A549 (cell line): ENCODE data around the gene DARS1. TPM values are rescaled to one million over a fixed set of nuclear protein-coding genes. Genes with fewer than 3 reads are reported as not detected.

ENCODE experiments used
- ATAC-seq, 2 experiments: fragments of 200-7000 bp in 1 of 2; fragments of >200 bp in 1 of 2; cut with Nextera tagmentation in 1 of 2; cut with Tn5 transposase in 1 of 2; 3 replicates each; pipeline versions ENCODE4 v1.8.0 to v1.9.1; 2018 to 2020; ENCODE audit warnings: mild to moderate bottlenecking in 1 of 2, moderate library complexity in 1 of 2
- CTCF ChIA-PET: fragments of 300-600 bp; sonication (Branson Sonifier 250); formaldehyde crosslinking; extraction: SDS; loops from one replicate; lab custom pipeline; 2021; ENCODE audit warnings: antibody characterized with exemption, inconsistent platforms; lab: Yijun Ruan, JAX
- POLR2A ChIA-PET: fragments of 350-600 bp; formaldehyde crosslinking; extraction: SDS; loops from one replicate; lab custom pipeline; 2021; ENCODE audit warnings: antibody characterized with exemption, inconsistent platforms; lab: Yijun Ruan, JAX
- DNase-seq, 2 experiments: peaks; one replicate each; pipeline versions ENCODE4 v3.0.0 to v3.0.0-alpha.2; 2011 to 2016; ENCODE audit warnings: low read depth in 1 of 2, low spot score in 1 of 2
- FAIRE-seq: peaks from 2 replicates; lab custom pipeline; 2011; peaks lifted over from hg19 to GRCh38; lab: Jason Lieb, UNC
- H3K27ac ChIP-seq, 2 experiments: fragments of >200 bp; sonication (Bioruptor Twin); formaldehyde crosslinking; 3 replicates each; pipeline ENCODE4 v1.5.1; 2016 to 2017
- H3K4me1 ChIP-seq: fragments of >200 bp; sonication (Bioruptor Twin); formaldehyde crosslinking; 3 replicates; pipeline ENCODE4 v1.6.1; 2016
- H3K4me2 ChIP-seq: fragments of >200 bp; sonication (Bioruptor Twin); formaldehyde crosslinking; 3 replicates; pipeline ENCODE4 v1.6.1; 2016
- H3K4me3 ChIP-seq: fragments of >200 bp; sonication (Bioruptor Twin); formaldehyde crosslinking; 3 replicates; pipeline ENCODE4 v1.5.1; 2016
- H3K9me3 ChIP-seq: fragments of >200 bp; sonication (Bioruptor Twin); formaldehyde crosslinking; 3 replicates; pipeline ENCODE4 v1.6.1; 2016
- BHLHE40 ChIP-seq: IDR thresholded peaks from 2 replicates; pipeline ENCODE4 v1.6.1; 2012; ENCODE audit warnings: low read depth, low read length, inconsistent platforms
- CBX2 ChIP-seq: fragments of 200-600 bp; sonication (generic); IDR thresholded peaks from 2 replicates; pipeline ENCODE4 v1.6.1; 2016; ENCODE audit warnings: low read depth, mild to moderate bottlenecking, borderline replicate concordance
- CBX8 ChIP-seq: fragments of 200-600 bp; sonication (generic); IDR thresholded peaks from 2 replicates; pipeline ENCODE4 v1.6.1; 2016
- CEBPB ChIP-seq, 2 experiments: fragments of >200 bp in 1 of 2; sonication (Bioruptor Twin) in 1 of 2; formaldehyde crosslinking in 1 of 2; IDR thresholded peaks; 2 replicates each; pipeline ENCODE4 v1.6.1; 2012 to 2016
- CHD2 ChIP-seq: fragments of 150-350 bp; IDR thresholded peaks from 2 replicates; pipeline ENCODE4 v1.6.1; 2014; ENCODE audit warnings: low read length; ENCODE audit not compliant: partially characterized antibody
- GATA3 ChIP-seq: IDR thresholded peaks from 2 replicates; pipeline ENCODE4 v1.6.1; 2012; ENCODE audit warnings: borderline replicate concordance
- HDAC2 ChIP-seq: fragments of 200-600 bp; sonication (generic); IDR thresholded peaks from 2 replicates; pipeline ENCODE4 v1.6.1; 2016
- HEYL ChIP-seq: fragments of 250-450 bp; sonication (Bioruptor Pico); IDR thresholded peaks from 2 replicates; pipeline ENCODE4 v1.8.0; 2021; ENCODE audit warnings: mild to moderate bottlenecking, moderate library complexity
- JUNB ChIP-seq: fragments of >200 bp; sonication (Bioruptor Twin); formaldehyde crosslinking; IDR thresholded peaks from 2 replicates; pipeline ENCODE4 v1.6.1; 2016
- KDM5A ChIP-seq: fragments of 200-600 bp; sonication (generic); IDR thresholded peaks from 2 replicates; pipeline ENCODE4 v1.6.1; 2016; ENCODE audit warnings: antibody characterized with exemption, mild to moderate bottlenecking
- MAZ ChIP-seq: fragments of 150-350 bp; IDR thresholded peaks from 2 replicates; pipeline ENCODE4 v1.6.1; 2014; ENCODE audit warnings: antibody characterized with exemption, low read depth, low read length, borderline replicate concordance
- NFE2L2 ChIP-seq: fragments of 150-350 bp; conservative IDR thresholded peaks from 2 replicates; pipeline ENCODE4 v1.6.1; 2014; ENCODE audit warnings: low read length
- NPAS2 ChIP-seq: fragments of 250-450 bp; sonication (Bioruptor Pico); IDR thresholded peaks from 2 replicates; pipeline ENCODE4 v1.8.0; 2022; ENCODE audit warnings: mild to moderate bottlenecking, moderate library complexity, borderline replicate concordance
- NR3C1 ChIP-seq: fragments of >200 bp; sonication (Bioruptor Twin); formaldehyde crosslinking; IDR thresholded peaks from 3 replicates; pipeline ENCODE4 v1.6.1; 2017
- POLR2AphosphoS2 ChIP-seq: conservative IDR thresholded peaks from 2 replicates; pipeline ENCODE4 v1.6.1; 2012; ENCODE audit warnings: low read length, improper control_type of control experiment, inconsistent platforms
- RCOR1 ChIP-seq: fragments of 150-350 bp; IDR thresholded peaks from 2 replicates; pipeline ENCODE4 v1.6.1; 2014; ENCODE audit warnings: antibody characterized with exemption, low read length, low read depth
- RNF2 ChIP-seq: fragments of 200-600 bp; sonication (generic); IDR thresholded peaks from 2 replicates; pipeline ENCODE4 v1.6.1; 2016; ENCODE audit warnings: low read depth, mild to moderate bottlenecking, antibody characterized with exemption, moderate library complexity, borderline replicate concordance
- TP53 ChIP-seq: fragments of 250-450 bp; sonication (Bioruptor Pico); IDR thresholded peaks from 2 replicates; pipeline ENCODE4 v1.5.0; 2021; ENCODE audit warnings: mild to moderate bottlenecking, moderate library complexity
- ZNF302 ChIP-seq: fragments of 250-450 bp; sonication (Bioruptor Pico); IDR thresholded peaks from 2 replicates; pipeline ENCODE4 v1.9.0; 2021; ENCODE audit warnings: inconsistent platforms, mild to moderate bottlenecking, moderate library complexity
- ZSCAN20 ChIP-seq: fragments of 250-450 bp; sonication (Bioruptor Pico); IDR thresholded peaks from 2 replicates; pipeline ENCODE4 v1.8.0; 2022; ENCODE audit warnings: mild to moderate bottlenecking, moderate library complexity
- WGBS: methylation state at CpG from one replicate; pipeline ENCODE4 v1.1.6; 2017; ENCODE audit errors: missing lambda C conversion rate; 5-methylcytosine and 5-hydroxymethylcytosine counted together
- polyA plus RNA-seq, 4 experiments: library from polyadenylated mRNA; depleted of rRNA in 3 of 4; stranded (reverse); fragments of >200 nt; fragmentation: RNase III in 1 of 4; extraction: RNeasy Plus Mini Kit Qiagen cat#74134 plus additional on column Dnase treatment in 1 of 4; gene quantifications; 2 replicates in 3 of 4; 3 replicates in 1 of 4; pipeline ENCODE4 v1.2.3, GENCODE V29; 2011 to 2017
- TF ChIP-seq, protein P1 (sequence below): fragments of 200-600 bp; sonication (generic); IDR thresholded peaks from 2 replicates; pipeline ENCODE4 v1.6.1; 2016; ENCODE audit warnings: antibody characterized with exemption, mild to moderate bottlenecking, moderate library complexity
- TF ChIP-seq, protein P2 (sequence below): fragments of 150-350 bp; IDR thresholded peaks from 2 replicates; pipeline ENCODE4 v1.6.1; 2014; ENCODE audit warnings: low read depth, mild to moderate bottlenecking, low read length
- TF ChIP-seq, protein P3 (sequence below): IDR thresholded peaks from 2 replicates; pipeline ENCODE4 v1.6.1; 2012; ENCODE audit warnings: low read depth, borderline replicate concordance
- TF ChIP-seq, protein P4 (sequence below): fragments of >200 bp; sonication (Bioruptor Twin); formaldehyde crosslinking; IDR thresholded peaks from 2 replicates; pipeline ENCODE4 v1.6.1; 2016

DARS1 gene
- polyA plus RNA-seq, 2 of the 4 experiments (the other 2 are of a cell fraction), result 83.8 to 130 TPM

DNA sequence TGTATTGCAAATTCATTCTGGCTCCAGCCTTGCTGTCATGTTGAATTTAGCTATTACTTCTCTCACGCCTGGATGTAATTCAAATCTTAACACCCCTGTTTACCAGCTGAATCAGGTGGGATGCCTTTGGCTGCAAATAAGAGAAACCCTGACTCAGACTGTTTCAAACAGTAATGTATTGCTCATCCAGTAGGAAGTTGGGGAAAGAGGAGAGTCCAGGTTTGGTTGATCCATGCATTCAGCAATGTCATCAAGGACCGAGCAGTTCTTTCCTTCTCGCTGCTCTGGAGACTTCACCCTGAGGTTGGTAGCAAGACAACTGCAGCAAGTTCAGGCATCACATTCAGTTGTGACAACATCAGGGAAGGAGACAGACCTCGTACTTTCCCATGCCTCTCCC, 6.4 kb upstream of the DARS1 start:
- no peaks in the 10 kb centered on the region for H3K4me1 ChIP-seq
- DNase-seq (no peak), FAIRE-seq (no peak), ATAC-seq (no peak)
- ChIA-PET POLR2A (no interaction called here), CTCF (no interaction called here)
- 77% methylated on average over 4 of the region's 4 CpGs for WGBS
- H3K4me2 ChIP-seq, result no peak overlapping the region
- no peak overlapping the region for H3K27ac ChIP-seq
- H3K4me3 ChIP-seq, result no peak overlapping the region
- H3K9me3 ChIP-seq, result no peaks in the 10 kb centered on the region
- TF ChIP-seq, protein P1, sequence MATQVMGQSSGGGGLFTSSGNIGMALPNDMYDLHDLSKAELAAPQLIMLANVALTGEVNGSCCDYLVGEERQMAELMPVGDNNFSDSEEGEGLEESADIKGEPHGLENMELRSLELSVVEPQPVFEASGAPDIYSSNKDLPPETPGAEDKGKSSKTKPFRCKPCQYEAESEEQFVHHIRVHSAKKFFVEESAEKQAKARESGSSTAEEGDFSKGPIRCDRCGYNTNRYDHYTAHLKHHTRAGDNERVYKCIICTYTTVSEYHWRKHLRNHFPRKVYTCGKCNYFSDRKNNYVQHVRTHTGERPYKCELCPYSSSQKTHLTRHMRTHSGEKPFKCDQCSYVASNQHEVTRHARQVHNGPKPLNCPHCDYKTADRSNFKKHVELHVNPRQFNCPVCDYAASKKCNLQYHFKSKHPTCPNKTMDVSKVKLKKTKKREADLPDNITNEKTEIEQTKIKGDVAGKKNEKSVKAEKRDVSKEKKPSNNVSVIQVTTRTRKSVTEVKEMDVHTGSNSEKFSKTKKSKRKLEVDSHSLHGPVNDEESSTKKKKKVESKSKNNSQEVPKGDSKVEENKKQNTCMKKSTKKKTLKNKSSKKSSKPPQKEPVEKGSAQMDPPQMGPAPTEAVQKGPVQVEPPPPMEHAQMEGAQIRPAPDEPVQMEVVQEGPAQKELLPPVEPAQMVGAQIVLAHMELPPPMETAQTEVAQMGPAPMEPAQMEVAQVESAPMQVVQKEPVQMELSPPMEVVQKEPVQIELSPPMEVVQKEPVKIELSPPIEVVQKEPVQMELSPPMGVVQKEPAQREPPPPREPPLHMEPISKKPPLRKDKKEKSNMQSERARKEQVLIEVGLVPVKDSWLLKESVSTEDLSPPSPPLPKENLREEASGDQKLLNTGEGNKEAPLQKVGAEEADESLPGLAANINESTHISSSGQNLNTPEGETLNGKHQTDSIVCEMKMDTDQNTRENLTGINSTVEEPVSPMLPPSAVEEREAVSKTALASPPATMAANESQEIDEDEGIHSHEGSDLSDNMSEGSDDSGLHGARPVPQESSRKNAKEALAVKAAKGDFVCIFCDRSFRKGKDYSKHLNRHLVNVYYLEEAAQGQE, result no peak
- no peak for TF ChIP-seq HDAC2
- TF ChIP-seq NR3C1, result no peak
- TF ChIP-seq GATA3, result no peak
- TF ChIP-seq CEBPB (IDR thresholded peaks at IDR 0.05), result no peak
- TF ChIP-seq, protein P2, sequence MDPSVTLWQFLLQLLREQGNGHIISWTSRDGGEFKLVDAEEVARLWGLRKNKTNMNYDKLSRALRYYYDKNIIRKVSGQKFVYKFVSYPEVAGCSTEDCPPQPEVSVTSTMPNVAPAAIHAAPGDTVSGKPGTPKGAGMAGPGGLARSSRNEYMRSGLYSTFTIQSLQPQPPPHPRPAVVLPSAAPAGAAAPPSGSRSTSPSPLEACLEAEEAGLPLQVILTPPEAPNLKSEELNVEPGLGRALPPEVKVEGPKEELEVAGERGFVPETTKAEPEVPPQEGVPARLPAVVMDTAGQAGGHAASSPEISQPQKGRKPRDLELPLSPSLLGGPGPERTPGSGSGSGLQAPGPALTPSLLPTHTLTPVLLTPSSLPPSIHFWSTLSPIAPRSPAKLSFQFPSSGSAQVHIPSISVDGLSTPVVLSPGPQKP, result no peak
- TF ChIP-seq ZNF302, result no peak
- TF ChIP-seq JUNB, result no peak
- TF ChIP-seq HEYL (CRISPR knock-in tag), result no peak
- TF ChIP-seq KDM5A, result no peak
- no peak for TF ChIP-seq ZSCAN20
- no peak for TF ChIP-seq CBX2
- no peak for TF ChIP-seq NFE2L2
- no peak for TF ChIP-seq CHD2
- TF ChIP-seq, protein P3, sequence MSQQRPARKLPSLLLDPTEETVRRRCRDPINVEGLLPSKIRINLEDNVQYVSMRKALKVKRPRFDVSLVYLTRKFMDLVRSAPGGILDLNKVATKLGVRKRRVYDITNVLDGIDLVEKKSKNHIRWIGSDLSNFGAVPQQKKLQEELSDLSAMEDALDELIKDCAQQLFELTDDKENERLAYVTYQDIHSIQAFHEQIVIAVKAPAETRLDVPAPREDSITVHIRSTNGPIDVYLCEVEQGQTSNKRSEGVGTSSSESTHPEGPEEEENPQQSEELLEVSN, result no peak

DNA sequence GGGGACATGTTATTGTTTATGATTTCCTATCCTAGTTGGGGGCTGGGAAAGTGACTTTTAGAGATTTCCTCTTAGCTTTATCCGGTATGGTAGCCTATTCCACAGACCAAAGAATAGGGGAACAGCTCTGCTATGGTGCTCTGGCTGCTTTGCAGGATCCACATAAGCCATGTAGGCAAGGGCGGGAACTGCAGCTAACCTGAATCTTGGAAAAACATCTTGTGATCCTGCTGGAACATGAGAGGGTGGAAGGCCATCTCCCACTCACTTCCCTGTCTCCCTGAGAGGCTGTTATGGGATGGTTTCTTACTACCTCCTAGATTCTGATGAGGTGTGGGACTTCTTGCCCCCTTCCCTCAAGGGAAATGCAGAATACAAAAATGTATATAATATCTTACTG, 2.0 kb upstream of the DARS1 start:
- Histone ChIP-seq H3K4me2 (no peak overlapping the region), H3K27ac (no peak overlapping the region), H3K9me3 (no peaks in the 10 kb centered on the region), H3K4me3 (no peak overlapping the region), H3K4me1 (peaks cover 14% of the 10 kb centered on the region)
- ChIA-PET CTCF (interaction anchor here (0.6 kb wide), 1 partner anchor 993 kb away, joined by 3 read pairs; no protein-coding TSS in a partner anchor), POLR2A (no interaction called here)
- TF ChIP-seq, protein P3, result no peak
- TF ChIP-seq CBX2 (no peak), POLR2AphosphoS2 (no peak), MAZ (no peak), TP53 (CRISPR knock-in tag) (no peak), JUNB (no peak), CBX8 (no peak), CHD2 (no peak), CEBPB (IDR thresholded peaks at IDR 0.05) (no peak), KDM5A (no peak), RNF2 (no peak), ZSCAN20 (no peak), NPAS2 (no peak), RCOR1 (no peak), BHLHE40 (no peak), HDAC2 (no peak), GATA3 (no peak)
- TF ChIP-seq, protein P4, sequence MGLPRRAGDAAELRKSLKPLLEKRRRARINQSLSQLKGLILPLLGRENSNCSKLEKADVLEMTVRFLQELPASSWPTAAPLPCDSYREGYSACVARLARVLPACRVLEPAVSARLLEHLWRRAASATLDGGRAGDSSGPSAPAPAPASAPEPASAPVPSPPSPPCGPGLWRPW, result no peak
- ATAC-seq, result no peak
- DNase-seq, result no peak
- WGBS, result 59% methylated on average over 2 of the region's 2 CpGs
- no peak for FAIRE-seq
